Heart left ventricle (tissue), 16 donors: ENCODE measurements around the gene PRMT3. TPM values are rescaled to one million over a fixed set of nuclear protein-coding genes. Genes with fewer than 3 reads are reported as not detected.
"Not testable (repeated sequence)": the region's sequence is repeated elsewhere in the genome, so short reads cannot be mapped to it uniquely, and the experiment has no call there.

ENCODE experiments used
- ATAC-seq, 4 donors: fragments of 200-7000 bp; cut with Tn5 transposase; one replicate each; pipeline ENCODE4 v1.9.1; 2020 to 2022; ENCODE audit warnings: moderate library complexity in 4 of 4, mild to moderate bottlenecking in 3 of 4, moderate number of reproducible peaks in 1 of 4
- DNase-seq, 5 donors: peaks; one replicate each; pipeline ENCODE4 v3.0.0-alpha.2; 2020
- H3K27ac ChIP-seq, 12 donors: fragments of 200-600 bp; sonication (generic) in 4 of 12; one replicate each; pipeline versions ENCODE4 v1.5.0 to v1.8.0; 2016 to 2022; ENCODE audit warnings: mild to moderate bottlenecking in 2 of 12
- H3K27me3 ChIP-seq, 9 donors: fragments of 200-600 bp; sonication (generic) in 2 of 9; one replicate each; pipeline versions ENCODE4 v1.5.1 to v1.8.0; 2016 to 2022; ENCODE audit warnings: mild to moderate bottlenecking in 3 of 9
- H3K36me3 ChIP-seq, 9 donors: fragments of 200-600 bp; sonication (generic) in 2 of 9; one replicate each; pipeline versions ENCODE4 v1.5.0 to v1.8.0; 2018 to 2022; ENCODE audit warnings: mild to moderate bottlenecking in 2 of 9
- H3K4me1 ChIP-seq, 12 donors: fragments of 200-600 bp; sonication (generic) in 4 of 12; one replicate each; pipeline versions ENCODE4 v1.5.0 to v1.8.0; 2016 to 2022; ENCODE audit warnings: mild to moderate bottlenecking in 3 of 12
- H3K4me3 ChIP-seq, 12 donors: fragments of 200-600 bp; sonication (generic) in 4 of 12; one replicate each; pipeline versions ENCODE4 v1.5.0 to v1.8.0; 2017 to 2022; ENCODE audit warnings: mild to moderate bottlenecking in 9 of 12, moderate library complexity in 4 of 12
- H3K9me3 ChIP-seq, 12 donors: fragments of 200-600 bp; sonication (generic) in 4 of 12; one replicate each; pipeline versions ENCODE4 v1.5.0 to v1.8.0; 2016 to 2022; ENCODE audit warnings: mild to moderate bottlenecking in 1 of 12
- CTCF ChIP-seq, 12 donors: fragments of 200-600 bp; sonication (generic) in 4 of 12; IDR thresholded peaks; one replicate each; pipeline versions ENCODE4 v1.5.0 to v1.8.0; 2018 to 2022; ENCODE audit warnings: antibody characterized with exemption in 12 of 12, mild to moderate bottlenecking in 5 of 12
- POLR2A ChIP-seq, 2 donors: fragments of 450-650 bp; IDR thresholded peaks; one replicate each; pipeline ENCODE4 v1.6.1; 2017; ENCODE audit warnings: antibody characterized with exemption in 2 of 2, mild to moderate bottlenecking in 2 of 2, moderate library complexity in 2 of 2
- WGBS, 4 donors: extraction: QIAGEN DNeasy Blood & Tissue Kit in 2 of 4; methylation state at CpG; one replicate each; pipeline versions ENCODE4 v1.1.5 to v1.1.7; 2013 to 2018; 5-methylcytosine and 5-hydroxymethylcytosine counted together
- intact Hi-C, 10 donors: fragments of 100-400 bp; cut with DNase I; formaldehyde crosslinking; loops; one replicate each; pipeline versions ENCODE4 v1.11.1 to v1.14.2; 2022
- polyA plus RNA-seq, 2 donors: library from polyadenylated mRNA; stranded (reverse); fragments of 200-250 nt; gene quantifications; one replicate each; pipeline ENCODE4 v1.2.3, GENCODE V29; 2013
- total RNA-seq, 9 donors: library from RNA; depleted of rRNA in 2 of 9; stranded (reverse); fragments of >200 nt in 2 of 9; fragmentation: NEBNext Ultra II Directional in 3 of 9; extraction: Animal tissue kit (Norgen Biotek cat#: 25700) in 3 of 9; gene quantifications; one replicate each; pipeline versions ENCODE4 v1.1.0 to v1.2.4, GENCODE V29; 2016 to 2023
- donor health status: ischemic (EF 13 %, LVEDD 7.1; RV severe dilation, severe dysfunction).
- donor health status: healthy with polysubstance abuse.
- donor health status: DM: no; HTN: yes; CAD: no.
- donor health status: DM: no; HTN: no; CAD: no.
- donor health status: ischemic (EF 25% LVEDD 6.9; RV normal size, moderate dysfunction).
- donor health status: ischemic (EF 25% LVEDD 5.7; RV mildly dilated, moderate dysfunction).
- donor health status: healthy.
- donor health status: DM: yes; HTN: yes; CAD: no.
- donor health status: ischemic (EF 35%, LVEDD 5.7; RV mildly dilated, moderate dysfunction).
- donor health status: nonischemic (EF 11% LVEDD 7.7; RV severe dilation, severe dysfunction).
- donor health status: DM: yes; HTN: yes; CAD: no.
- donor health status: PGD.
- donor health status: ischemic (EF 29% LVEDD 5.4; RV normal size, mild dysfunction).
- donor health status: nonischemic (EF 23%, LVEDD 6.1; RV moderate dilation, normal function).

The PRMT3 gene
- total and polyA plus RNA-seq, 11 donors: 6.6 to 15.0 (median 10.5) TPM

- H3K36me3 ChIP-seq: no peaks in the 10 kb centered on the region
- H3K4me1 ChIP-seq: no peaks in the 10 kb centered on the region
- no peaks in the 10 kb centered on the region for H3K9me3 ChIP-seq
- intact Hi-C loops: no loop called here
- DNase-seq (no peak), ATAC-seq (no peak)
- 69 to 74% methylated on average over 2 of the region's 2 CpGs; no CpG with 5 or more reads in 2 of the 4 donors for WGBS, 4 donors
- H3K27me3 ChIP-seq: no peaks in the 10 kb centered on the region
- no peak overlapping the region for H3K4me3 ChIP-seq
- no peak overlapping the region for H3K27ac ChIP-seq
- TF ChIP-seq POLR2A (IDR thresholded peaks at IDR 0.05): no peak
- TF ChIP-seq CTCF (IDR thresholded peaks at IDR 0.05): no peak
Measured at GRCh38 chr11:20547411-20547810, 159.9 kb downstream of the PRMT3 start.

GRCh38 chr11:20551096-20551495, 163.6 kb downstream of the PRMT3 start:
- Histone ChIP-seq H3K27me3 (no peaks in the 10 kb centered on the region), H3K4me3 (no peak overlapping the region), H3K27ac (no peak overlapping the region), H3K9me3 (no peaks in the 10 kb centered on the region), H3K36me3 (no peaks in the 10 kb centered on the region), H3K4me1 (no peaks in the 10 kb centered on the region)
- no peak for ATAC-seq
- 46 to 64% (median 62%) methylated on average over 2 of the region's 2 CpGs for WGBS, 4 donors
- no peak for DNase-seq
- intact Hi-C loops: no loop called here
- TF ChIP-seq CTCF (IDR thresholded peaks at IDR 0.05) (no peak), POLR2A (IDR thresholded peaks at IDR 0.05) (no peak)

- intact Hi-C loops: no loop called here
- DNase-seq: no peak
- no peaks in the 10 kb centered on the region for H3K4me1 ChIP-seq
- TF ChIP-seq POLR2A (IDR thresholded peaks at IDR 0.05) (no peak), CTCF (IDR thresholded peaks at IDR 0.05) (no peak)
- no peaks in the 10 kb centered on the region for H3K36me3 ChIP-seq
- ATAC-seq: no peak
- no peak overlapping the region for H3K4me3 ChIP-seq
- no peaks in the 10 kb centered on the region for H3K27me3 ChIP-seq
- no peaks in the 10 kb centered on the region for H3K9me3 ChIP-seq
- H3K27ac ChIP-seq: no peak overlapping the region
- WGBS, 4 donors: 56 to 72% (median 60%) methylated on average over 3 of the region's 3 CpGs
Measured at GRCh38 chr11:20555783-20556182, 168.3 kb downstream of the PRMT3 start.

- H3K36me3 ChIP-seq, H3K4me1 ChIP-seq, DNase-seq, ATAC-seq, intact Hi-C loops, H3K4me3 ChIP-seq, H3K9me3 ChIP-seq, H3K27ac ChIP-seq, H3K27me3 ChIP-seq: not testable (repeated sequence)
Measured at GRCh38 chr11:20556396-20556795, 168.9 kb downstream of the PRMT3 start.

- ATAC-seq (no peak), DNase-seq (no peak)
- intact Hi-C loops: no loop called here
- peaks cover 0 to 10% (median 0%) of the 10 kb centered on the region in 12 donors for H3K4me1 ChIP-seq
- no peaks in the 10 kb centered on the region for H3K27me3 ChIP-seq
- no peaks in the 10 kb centered on the region for H3K9me3 ChIP-seq
- no peaks in the 10 kb centered on the region for H3K36me3 ChIP-seq
- 83 to 90% (median 84%) methylated on average over 4 of the region's 4 CpGs for WGBS, 4 donors
- no peak overlapping the region for H3K27ac ChIP-seq
- no peak overlapping the region for H3K4me3 ChIP-seq
- no peak for TF ChIP-seq CTCF (IDR thresholded peaks at IDR 0.05)
- no peak for TF ChIP-seq POLR2A (IDR thresholded peaks at IDR 0.05)
Measured at GRCh38 chr11:20558741-20559140, 171.2 kb downstream of the PRMT3 start.
